Activated T-cell treated with anti-CD3 and anti-CD28 coated beads, Interleukin-2, amount 50 U/mL, for 24 hours (primary cell): ENCODE data around the gene OR51B4.

Experiments
- DNase-seq: peaks from one replicate; pipeline ENCODE4 v3.0.0-alpha.2; 2020
- H3K27ac Mint-ChIP-seq: 2 replicates; pipeline ENCODE4 v1.8.0; 2020; ENCODE audit warnings: mild to moderate bottlenecking, mixed read lengths
- H3K27me3 Mint-ChIP-seq: 2 replicates; pipeline ENCODE4 v1.8.0; 2020; ENCODE audit warnings: mixed read lengths
- H3K36me3 Mint-ChIP-seq: 2 replicates; pipeline ENCODE4 v1.8.0; 2020; ENCODE audit warnings: low read depth, mixed read lengths
- H3K4me1 Mint-ChIP-seq: 2 replicates; pipeline ENCODE4 v1.8.0; 2020; ENCODE audit warnings: low read depth, mixed read lengths
- H3K4me3 Mint-ChIP-seq: 2 replicates; pipeline ENCODE4 v1.8.0; 2020; ENCODE audit warnings: mild to moderate bottlenecking, moderate library complexity, mixed read lengths
- H3K9me3 Mint-ChIP-seq: 2 replicates; pipeline ENCODE4 v1.8.0; 2020; ENCODE audit warnings: mixed read lengths

Gene OR51B4

DNA sequence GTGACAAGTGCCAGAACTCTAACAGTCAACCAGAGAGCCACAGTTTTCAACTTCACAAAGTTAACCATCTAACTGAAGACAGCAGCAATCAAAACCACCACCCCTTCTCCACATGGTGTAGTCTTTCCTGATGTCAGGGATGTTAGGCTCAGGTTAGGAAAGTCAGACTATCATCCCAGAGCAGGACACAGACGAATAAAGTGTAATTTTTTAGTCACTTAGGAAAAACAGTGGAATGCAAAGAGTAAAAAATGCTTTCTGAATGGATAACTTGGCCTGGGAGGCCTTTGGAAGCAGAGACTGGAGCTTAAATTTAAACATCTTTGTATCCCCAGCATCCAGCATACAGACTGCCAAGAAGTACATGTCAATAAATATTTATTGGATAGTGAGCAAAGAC lies 15.4 kb downstream of the OR51B4 start:
- no peaks in the 10 kb centered on the region for H3K27me3 Mint-ChIP-seq
- no peak overlapping the region for H3K27ac Mint-ChIP-seq
- H3K4me3 Mint-ChIP-seq = no peak overlapping the region

DNA sequence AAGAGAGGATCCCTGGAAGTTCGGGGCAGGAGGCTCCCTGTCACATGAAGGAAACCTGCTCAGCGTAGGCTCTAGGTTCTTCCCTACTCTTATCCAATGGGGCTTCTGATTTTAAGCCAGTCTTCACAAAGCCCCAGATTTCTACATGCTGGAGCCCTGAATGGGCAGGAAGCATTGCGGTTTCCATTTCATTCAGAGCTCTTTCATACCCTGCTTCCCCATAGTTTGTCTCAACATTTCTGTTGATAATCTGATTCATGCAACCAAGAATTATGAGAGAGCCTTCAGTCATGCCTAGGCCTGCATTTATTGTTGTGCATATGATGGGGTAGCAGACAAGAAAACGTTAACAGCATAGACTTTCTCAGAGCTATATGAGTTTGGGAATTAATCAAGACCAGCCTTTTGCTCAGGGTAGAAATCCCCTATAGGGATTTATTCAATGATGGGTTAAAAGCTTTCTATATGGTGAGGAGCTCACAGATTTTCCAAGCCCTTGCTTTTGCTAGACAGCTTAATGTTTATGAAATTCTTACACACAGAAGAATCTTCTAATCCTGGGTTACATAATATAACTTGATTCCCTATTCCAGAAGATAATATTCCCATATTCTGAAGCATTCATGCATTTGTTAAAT lies 15.9 kb downstream of the OR51B4 start:
- H3K27ac Mint-ChIP-seq = no peak overlapping the region
- H3K4me3 Mint-ChIP-seq = no peak overlapping the region
- DNase-seq = no peak
- H3K27me3 Mint-ChIP-seq = no peaks in the 10 kb centered on the region
- H3K4me1 Mint-ChIP-seq = no peaks in the 10 kb centered on the region
- no peaks in the 10 kb centered on the region for H3K9me3 Mint-ChIP-seq
- H3K36me3 Mint-ChIP-seq = no peaks in the 10 kb centered on the region

More for the DNA sequence above, 15.4 kb downstream of the OR51B4 start:
- H3K36me3 Mint-ChIP-seq = no peaks in the 10 kb centered on the region
- DNase-seq = no peak
- no peaks in the 10 kb centered on the region for H3K9me3 Mint-ChIP-seq
- H3K4me1 Mint-ChIP-seq = no peaks in the 10 kb centered on the region

DNA sequence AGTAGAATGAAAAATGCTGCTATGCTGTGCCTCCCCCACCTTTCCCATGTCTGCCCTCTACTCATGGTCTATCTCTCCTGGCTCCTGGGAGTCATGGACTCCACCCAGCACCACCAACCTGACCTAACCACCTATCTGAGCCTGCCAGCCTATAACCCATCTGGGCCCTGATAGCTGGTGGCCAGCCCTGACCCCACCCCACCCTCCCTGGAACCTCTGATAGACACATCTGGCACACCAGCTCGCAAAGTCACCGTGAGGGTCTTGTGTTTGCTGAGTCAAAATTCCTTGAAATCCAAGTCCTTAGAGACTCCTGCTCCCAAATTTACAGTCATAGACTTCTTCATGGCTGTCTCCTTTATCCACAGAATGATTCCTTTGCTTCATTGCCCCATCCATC lies 17.1 kb downstream of the OR51B4 start:
- Mint-ChIP-seq H3K36me3 (no peaks in the 10 kb centered on the region), H3K9me3 (no peaks in the 10 kb centered on the region), H3K4me1 (no peaks in the 10 kb centered on the region), H3K27ac (no peak overlapping the region), H3K4me3 (no peak overlapping the region), H3K27me3 (no peaks in the 10 kb centered on the region)
- no peak for DNase-seq

DNA sequence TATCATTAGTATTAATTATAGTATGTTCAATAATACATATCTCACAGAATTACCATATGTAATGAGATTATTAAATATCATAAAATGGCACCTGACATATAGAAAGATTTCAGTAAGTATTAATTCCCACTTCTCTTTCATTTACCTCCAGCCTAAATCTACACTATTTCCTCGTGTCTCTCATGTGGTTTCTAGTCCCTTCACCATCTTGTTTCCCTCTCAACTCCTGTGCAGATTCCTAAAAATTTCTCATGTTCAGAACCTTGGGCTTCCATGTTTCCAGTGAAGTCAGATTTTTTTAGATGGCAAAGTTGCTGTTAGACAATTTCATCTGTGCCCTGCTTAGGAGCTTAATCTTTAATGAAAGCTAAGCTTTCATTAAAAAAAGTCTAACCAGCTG lies 17.9 kb downstream of the OR51B4 start:
- no peaks in the 10 kb centered on the region for H3K4me1 Mint-ChIP-seq
- no peak overlapping the region for H3K27ac Mint-ChIP-seq
- H3K9me3 Mint-ChIP-seq = no peaks in the 10 kb centered on the region
- no peak overlapping the region for H3K4me3 Mint-ChIP-seq
- no peaks in the 10 kb centered on the region for H3K36me3 Mint-ChIP-seq
- no peaks in the 10 kb centered on the region for H3K27me3 Mint-ChIP-seq
- no peak for DNase-seq

- no peak overlapping the region for H3K27ac Mint-ChIP-seq
- H3K27me3 Mint-ChIP-seq = no peaks in the 10 kb centered on the region
- H3K36me3 Mint-ChIP-seq = no peaks in the 10 kb centered on the region
- DNase-seq = no peak
- H3K9me3 Mint-ChIP-seq = no peaks in the 10 kb centered on the region
- no peak overlapping the region for H3K4me3 Mint-ChIP-seq
- no peaks in the 10 kb centered on the region for H3K4me1 Mint-ChIP-seq
Measured at GRCh38 chr11:5283086-5283485, 18.7 kb downstream of the OR51B4 start.

GRCh38 chr11:5282628-5283027 lies 19.1 kb downstream of the OR51B4 start:
- Mint-ChIP-seq H3K36me3 (no peaks in the 10 kb centered on the region), H3K27ac (no peak overlapping the region), H3K4me1 (no peaks in the 10 kb centered on the region), H3K4me3 (no peak overlapping the region), H3K9me3 (no peaks in the 10 kb centered on the region), H3K27me3 (no peaks in the 10 kb centered on the region)
- no peak for DNase-seq

DNA sequence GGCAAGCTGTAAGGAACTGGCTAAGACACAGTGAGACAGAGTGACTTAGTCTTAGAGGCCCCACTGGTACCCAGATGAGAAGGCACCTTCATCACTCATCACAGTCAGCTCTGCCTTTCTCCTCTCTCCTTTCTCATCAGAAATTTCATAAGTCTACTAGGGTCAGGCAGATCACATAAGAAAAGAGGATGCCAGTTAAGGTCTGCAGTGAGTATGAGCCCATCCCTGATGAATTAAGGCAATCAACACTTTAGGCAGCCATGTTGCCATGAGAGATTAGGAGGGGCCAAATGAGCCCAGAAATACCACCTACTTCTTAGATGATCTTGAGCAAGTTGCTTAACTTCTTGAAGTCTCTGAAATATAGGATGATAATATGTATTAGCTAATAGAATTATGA lies 20.1 kb downstream of the OR51B4 start:
- no peaks in the 10 kb centered on the region for H3K9me3 Mint-ChIP-seq
- DNase-seq = no peak
- no peaks in the 10 kb centered on the region for H3K27me3 Mint-ChIP-seq
- no peaks in the 10 kb centered on the region for H3K4me1 Mint-ChIP-seq
- no peak overlapping the region for H3K27ac Mint-ChIP-seq
- no peaks in the 10 kb centered on the region for H3K36me3 Mint-ChIP-seq
- no peak overlapping the region for H3K4me3 Mint-ChIP-seq

- Mint-ChIP-seq H3K36me3 (no peaks in the 10 kb centered on the region), H3K9me3 (no peaks in the 10 kb centered on the region)
Measured at GRCh38 chr11:5280582-5281102, 21.1 kb downstream of the OR51B4 start.

GRCh38 chr11:5279471-5280090 lies 22.2 kb downstream of the OR51B4 start:
- H3K4me3 Mint-ChIP-seq = no peak overlapping the region
- no peak for DNase-seq
- H3K4me1 Mint-ChIP-seq = no peaks in the 10 kb centered on the region
- H3K27ac Mint-ChIP-seq = no peak overlapping the region
- H3K9me3 Mint-ChIP-seq = no peaks in the 10 kb centered on the region
- H3K36me3 Mint-ChIP-seq = no peaks in the 10 kb centered on the region
- H3K27me3 Mint-ChIP-seq = peaks cover under 1% of the 10 kb centered on the region

More at GRCh38 chr11:5280582-5281102, 21.1 kb downstream of the OR51B4 start:
- Mint-ChIP-seq H3K4me3 (no peak overlapping the region), H3K27me3 (no peaks in the 10 kb centered on the region), H3K27ac (no peak overlapping the region), H3K4me1 (no peaks in the 10 kb centered on the region)
- no peak for DNase-seq

DNA sequence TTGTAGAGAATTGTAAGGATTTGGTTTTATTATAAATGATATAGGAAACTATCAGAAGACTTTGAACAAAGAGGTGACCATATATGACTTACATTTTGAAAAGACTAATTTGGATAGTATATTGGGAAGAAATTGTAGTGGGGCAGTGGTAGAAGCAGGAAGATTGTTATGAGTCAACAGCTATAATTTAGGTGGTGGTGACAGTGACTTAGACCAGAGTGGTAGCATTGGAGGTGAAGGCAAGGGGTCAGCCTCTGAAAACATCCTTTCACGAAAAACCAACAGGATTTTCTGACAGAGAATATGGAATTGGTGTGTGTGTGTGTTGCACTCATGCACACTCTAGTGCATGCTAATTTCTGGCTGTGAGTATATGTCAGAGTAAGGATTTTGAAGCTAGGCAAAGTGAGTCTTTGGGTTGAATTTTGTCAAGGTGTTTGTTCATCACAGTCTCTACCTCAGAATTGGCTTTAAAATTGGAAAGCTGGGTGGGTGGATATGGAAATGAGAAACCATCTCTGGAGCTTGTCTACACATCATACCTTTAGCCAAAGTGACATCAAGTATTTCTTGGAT lies 23.9 kb downstream of the OR51B4 start:
- Mint-ChIP-seq H3K27me3 (peaks cover 5% of the 10 kb centered on the region), H3K4me3 (no peak overlapping the region)
- no peak for DNase-seq

DNA sequence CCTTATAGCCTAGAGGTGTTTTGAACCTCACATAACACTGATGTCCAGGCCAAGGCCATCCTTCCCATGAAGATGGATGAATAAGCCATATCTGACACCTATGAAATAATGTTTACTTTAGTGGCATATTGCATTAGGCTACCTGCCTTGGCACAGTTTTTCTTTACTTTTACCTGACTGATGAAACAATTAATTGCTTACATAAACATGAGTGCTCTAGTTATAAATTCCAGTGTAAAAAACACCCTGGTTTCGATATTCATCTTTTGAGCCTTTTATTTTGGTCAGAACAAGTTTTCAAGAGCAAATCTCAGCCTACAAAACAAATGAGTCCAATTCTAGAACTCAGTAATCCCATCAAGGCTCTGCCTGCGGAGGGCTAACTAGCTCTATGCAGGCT lies 25.0 kb downstream of the OR51B4 start:
- Mint-ChIP-seq H3K4me3 (no peak overlapping the region), H3K4me1 (no peaks in the 10 kb centered on the region), H3K9me3 (no peaks in the 10 kb centered on the region), H3K27ac (no peak overlapping the region), H3K36me3 (no peaks in the 10 kb centered on the region), H3K27me3 (peaks cover 5% of the 10 kb centered on the region)
- DNase-seq = no peak

More for the DNA sequence above, 23.9 kb downstream of the OR51B4 start:
- Mint-ChIP-seq H3K27ac (no peak overlapping the region), H3K36me3 (no peaks in the 10 kb centered on the region), H3K9me3 (no peaks in the 10 kb centered on the region), H3K4me1 (no peaks in the 10 kb centered on the region)

DNA sequence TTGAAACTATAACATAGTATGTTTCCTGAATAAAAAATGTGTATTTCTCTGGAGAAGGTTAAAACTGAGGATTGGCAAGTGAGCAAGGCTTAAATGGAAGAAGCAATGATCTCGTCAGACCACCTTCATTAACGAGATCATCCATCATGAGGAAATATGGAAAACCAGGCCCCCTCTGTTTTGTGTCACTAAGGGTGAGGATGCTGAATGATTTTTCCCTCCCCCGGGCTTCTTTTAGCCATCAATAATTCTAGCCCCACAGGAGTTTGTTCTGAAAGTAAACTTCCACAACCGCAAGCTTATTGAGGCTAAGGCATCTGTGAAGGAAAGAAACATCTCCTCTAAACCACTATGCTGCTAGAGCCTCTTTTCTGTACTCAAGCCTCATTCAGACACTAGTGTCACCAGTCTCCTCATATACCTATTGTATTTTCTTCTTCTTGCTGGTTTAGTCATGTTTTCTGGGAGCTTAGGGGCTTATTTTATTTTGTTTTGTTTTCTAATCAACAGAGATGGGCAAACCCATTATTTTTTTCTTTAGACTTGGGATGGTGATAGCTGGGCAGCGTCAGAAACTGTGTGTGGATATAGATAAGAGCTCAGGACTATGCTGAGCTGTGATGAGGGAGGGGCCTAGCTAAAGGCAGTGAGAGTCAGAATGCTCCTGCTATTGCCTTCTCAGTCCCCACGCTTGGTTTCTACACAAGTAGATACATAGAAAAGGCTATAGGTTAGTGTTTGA lies 26.2 kb downstream of the OR51B4 start:
- no peaks in the 10 kb centered on the region for H3K36me3 Mint-ChIP-seq

DNA sequence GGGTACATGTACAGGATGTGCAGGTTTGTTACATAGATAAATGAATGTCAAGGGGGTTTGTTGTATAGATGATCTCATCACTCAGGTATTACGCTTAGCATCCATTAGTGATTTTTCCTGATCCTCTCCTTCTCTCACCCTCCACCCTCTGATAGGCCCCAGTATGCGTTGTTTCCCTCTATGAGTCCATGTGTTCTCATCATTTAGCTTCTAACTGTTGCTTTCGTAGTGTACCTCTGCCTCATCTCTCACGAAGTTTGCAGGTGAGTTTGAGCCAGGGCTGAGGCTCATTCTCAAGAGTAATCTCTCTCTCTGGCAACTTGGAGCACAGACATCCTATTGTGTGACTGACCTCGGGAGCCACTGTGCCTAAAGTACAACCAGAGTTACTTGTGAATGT lies 27.4 kb downstream of the OR51B4 start:
- H3K36me3 Mint-ChIP-seq = no peaks in the 10 kb centered on the region
- H3K4me1 Mint-ChIP-seq = no peaks in the 10 kb centered on the region
- no peak overlapping the region for H3K4me3 Mint-ChIP-seq
- H3K9me3 Mint-ChIP-seq = no peaks in the 10 kb centered on the region
- peaks cover 5% of the 10 kb centered on the region for H3K27me3 Mint-ChIP-seq
- no peak for DNase-seq
- no peak overlapping the region for H3K27ac Mint-ChIP-seq

More for the DNA sequence above, 26.2 kb downstream of the OR51B4 start:
- Mint-ChIP-seq H3K27ac (no peak overlapping the region), H3K4me1 (no peaks in the 10 kb centered on the region), H3K9me3 (no peaks in the 10 kb centered on the region), H3K4me3 (no peak overlapping the region), H3K27me3 (peaks cover 5% of the 10 kb centered on the region)
- DNase-seq = no peak

- H3K27ac Mint-ChIP-seq = no peak overlapping the region
- H3K27me3 Mint-ChIP-seq = peaks cover 5% of the 10 kb centered on the region
- H3K9me3 Mint-ChIP-seq = no peaks in the 10 kb centered on the region
- H3K4me1 Mint-ChIP-seq = no peaks in the 10 kb centered on the region
- no peak for DNase-seq
- no peak overlapping the region for H3K4me3 Mint-ChIP-seq
- H3K36me3 Mint-ChIP-seq = no peaks in the 10 kb centered on the region
Measured at GRCh38 chr11:5272395-5273017, 29.2 kb downstream of the OR51B4 start.
